SKM-1 treated with dmso at 0.1 percent for 144 hours (cell line): ENCODE results near the gene TOMM34.

Source experiments
- DNase-seq: peaks from one replicate; lab custom pipeline; 2025; ENCODE audit not compliant: unreplicated experiment; lab: John Stamatoyannopoulos, UW

TOMM34 gene

GRCh38 chr20:44896583-44896982, 63.6 kb downstream of the TOMM34 start:
- peak; percentile 89 for DNase-seq

- no peak for DNase-seq
These were observed 65.2 kb downstream of the TOMM34 start for GRCh38 chr20:44894959-44895358.
